Subcutaneous adipose tissue (tissue), 4 donors: Measurements from ENCODE around the gene BACH2. TPM values are rescaled to one million over a fixed set of nuclear protein-coding genes. Genes with fewer than 3 reads are reported as not detected.

Experiments used
- CTCF ChIP-seq: fragments of 450-650 bp; IDR thresholded peaks from one replicate; pipeline ENCODE4 v1.5.1; 2016; ENCODE audit warnings: low read depth, mild to moderate bottlenecking, control low read depth, antibody characterized with exemption, moderate library complexity
- total RNA-seq, 4 donors: library from RNA; depleted of rRNA; stranded (reverse); fragments of >200 nt; gene quantifications; one replicate each; pipeline ENCODE4 v1.1.0, GENCODE V29; 2016

The BACH2 gene
- total RNA-seq, 4 donors from 2014 or later = 1.7 to 15.4 (median 3.9) TPM

DNA sequence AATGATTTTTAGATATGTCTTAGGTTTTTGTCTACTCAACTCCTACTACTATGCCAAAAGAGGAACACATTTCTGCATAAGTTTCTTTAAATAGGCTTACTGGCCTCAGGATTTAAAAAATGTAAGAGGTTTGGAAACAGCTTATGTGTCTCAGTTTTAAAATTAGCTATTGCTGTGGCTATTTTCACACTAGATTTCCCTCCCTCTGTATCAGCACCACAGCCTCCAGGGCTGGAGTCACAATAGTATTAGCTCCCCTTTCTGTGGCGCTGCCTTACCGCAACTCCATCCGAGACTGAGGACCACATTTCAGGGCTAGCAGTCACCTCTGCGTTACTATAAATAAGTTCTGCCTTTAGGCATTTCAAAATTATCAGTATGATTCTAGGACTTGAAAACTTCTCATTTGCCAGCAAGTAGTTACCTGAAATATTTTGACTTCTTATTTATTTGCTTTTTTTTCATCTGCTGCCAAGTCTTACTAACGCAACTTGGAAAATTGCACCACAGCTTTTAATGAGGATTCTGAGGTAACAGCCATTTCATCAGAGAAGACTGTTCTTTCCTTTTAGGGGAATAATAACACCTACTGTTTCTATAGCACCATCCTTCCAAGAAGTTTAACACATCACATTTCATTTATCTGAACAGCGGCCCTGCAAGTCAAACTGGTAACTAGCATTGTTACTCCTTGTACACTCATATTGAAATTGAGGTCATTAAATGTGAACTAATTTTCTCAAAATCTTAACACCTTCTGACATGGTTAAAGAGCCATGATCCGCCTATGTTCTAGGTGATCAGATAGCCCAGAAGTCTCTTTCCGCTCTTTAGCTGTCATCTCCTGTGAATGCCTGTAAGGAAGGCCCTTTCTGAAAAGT, 296.5 kb downstream of the BACH2 start:
- TF ChIP-seq CTCF = no peak

DNA sequence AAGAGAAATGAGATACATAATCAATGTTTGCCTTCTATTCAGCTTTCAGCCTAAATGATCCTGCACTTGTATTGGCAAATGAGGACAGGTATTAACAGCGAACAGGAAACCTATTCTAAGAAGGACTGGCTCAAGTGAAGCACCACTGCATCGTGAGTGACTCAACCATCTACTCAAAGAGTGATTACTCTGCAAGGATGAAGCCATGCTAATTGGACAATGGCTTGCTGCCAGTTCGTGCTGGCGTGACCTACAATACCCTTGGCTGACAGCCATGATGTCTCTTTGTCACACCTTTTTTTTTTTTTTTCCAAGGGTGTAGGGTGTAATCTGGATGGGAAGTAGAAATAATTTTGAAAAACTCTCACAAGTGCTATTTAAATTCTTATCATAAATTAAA, 297.5 kb downstream of the BACH2 start:
- no peak for TF ChIP-seq CTCF

GRCh38 chr6:89997456-89998445, 298.9 kb downstream of the BACH2 start:
- no peak for TF ChIP-seq CTCF

GRCh38 chr6:89993411-89993810, 303.2 kb downstream of the BACH2 start:
- TF ChIP-seq CTCF = no peak

DNA sequence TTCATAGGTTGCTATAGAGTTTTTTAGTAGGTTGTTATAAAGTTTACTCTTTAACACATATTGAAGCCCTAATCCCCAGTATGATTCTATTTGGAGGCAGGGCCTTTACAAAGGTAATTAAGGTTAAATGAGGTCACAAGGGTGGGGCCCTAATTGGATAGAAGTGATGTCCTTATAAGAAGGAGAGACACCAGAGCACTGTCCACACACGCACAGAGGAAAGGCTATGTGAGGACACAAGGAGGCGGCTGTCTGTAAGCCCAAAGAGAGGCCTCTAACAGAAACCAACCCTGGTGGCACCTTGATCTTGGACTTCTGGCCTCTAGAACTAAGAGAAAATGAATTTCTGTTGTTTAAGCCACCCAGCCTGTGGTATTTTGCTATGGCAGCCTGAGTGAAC, 303.8 kb downstream of the BACH2 start:
- no peak for TF ChIP-seq CTCF

GRCh38 chr6:89989742-89990141, 306.9 kb downstream of the BACH2 start:
- TF ChIP-seq CTCF = no peak

DNA sequence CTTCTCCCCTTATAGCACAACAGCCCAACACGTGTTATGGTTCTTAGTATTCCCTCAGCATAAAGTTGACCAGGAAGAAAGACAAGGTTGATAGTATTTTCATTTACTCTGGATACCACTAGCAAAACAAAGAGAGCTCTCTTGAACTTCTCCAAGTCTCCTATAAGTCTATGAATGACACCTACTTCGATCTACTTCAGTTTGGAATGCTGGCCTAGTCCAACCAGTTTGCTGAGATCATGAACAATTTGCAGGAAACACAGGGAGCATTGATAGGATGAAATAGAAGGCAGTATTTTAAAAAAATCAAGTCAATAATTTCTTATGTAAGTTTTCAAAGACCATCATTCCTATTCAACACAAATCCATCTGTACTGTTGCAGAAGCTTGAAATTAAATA, 308.8 kb downstream of the BACH2 start:
- TF ChIP-seq CTCF = no peak
